Testis (tissue), 2 donors: ENCODE data around the gene LPAR1.

Source experiments
- POLR2A ChIP-seq: fragments of 450-650 bp; IDR thresholded peaks from one replicate; pipeline ENCODE4 v1.6.1; 2017; ENCODE audit warnings: antibody characterized with exemption, mild to moderate bottlenecking, moderate library complexity
- TF ChIP-seq, protein P1 (sequence below), 3 experiments: fragments of 450-650 bp in 2 of 3; fragments of 200-600 bp in 1 of 3; sonication (generic) in 1 of 3; IDR thresholded peaks; one replicate each; pipeline ENCODE4 v1.5.1; 2016 to 2019; ENCODE audit warnings: antibody characterized with exemption in 3 of 3, mild to moderate bottlenecking in 2 of 3, moderate library complexity in 1 of 3

DNA sequence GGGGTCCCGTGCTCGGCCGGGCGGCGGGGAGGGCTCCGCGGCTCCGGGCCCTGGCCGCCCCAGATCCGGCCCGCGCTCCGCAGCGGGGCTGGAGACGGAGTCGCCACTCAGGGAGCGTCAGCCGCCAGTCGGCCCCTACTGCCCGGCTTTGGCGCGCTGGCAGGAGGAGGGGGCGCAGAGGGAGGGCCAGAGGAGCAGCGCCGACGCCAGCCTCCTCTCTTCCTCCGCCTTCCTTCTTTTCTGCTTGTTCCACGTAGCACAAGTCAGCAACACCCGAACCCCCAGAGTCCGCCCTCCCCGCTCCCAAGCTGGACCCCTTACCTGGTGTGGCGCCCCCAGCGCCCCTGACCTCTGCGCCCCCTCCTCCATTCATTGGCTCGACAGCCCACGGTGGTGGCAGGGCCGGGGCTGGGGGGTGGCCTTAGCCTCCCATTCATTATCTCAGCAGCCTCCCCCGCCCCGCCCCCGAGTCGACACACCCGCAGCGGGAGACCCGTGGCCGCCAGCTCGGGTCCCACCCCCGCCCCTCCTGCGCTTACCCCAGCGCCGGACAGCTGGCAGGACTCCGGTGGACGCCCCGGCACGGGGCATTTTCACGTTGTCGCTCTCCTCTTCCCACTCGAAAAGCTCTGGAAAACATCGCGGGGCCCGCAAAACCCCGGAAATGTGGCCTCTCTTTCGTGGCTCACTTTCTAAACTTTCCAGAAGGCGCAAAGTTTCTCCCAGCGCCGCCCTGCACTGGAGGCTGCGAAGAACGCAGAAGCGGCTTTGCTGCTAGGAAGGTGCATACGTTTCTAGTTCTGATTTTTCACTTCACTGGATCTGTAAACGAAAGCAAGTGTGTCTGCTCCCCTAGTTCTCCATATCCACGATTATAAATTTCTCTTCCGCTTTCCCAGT is at the start of gene LPAR1:
- TF ChIP-seq, protein P1, sequence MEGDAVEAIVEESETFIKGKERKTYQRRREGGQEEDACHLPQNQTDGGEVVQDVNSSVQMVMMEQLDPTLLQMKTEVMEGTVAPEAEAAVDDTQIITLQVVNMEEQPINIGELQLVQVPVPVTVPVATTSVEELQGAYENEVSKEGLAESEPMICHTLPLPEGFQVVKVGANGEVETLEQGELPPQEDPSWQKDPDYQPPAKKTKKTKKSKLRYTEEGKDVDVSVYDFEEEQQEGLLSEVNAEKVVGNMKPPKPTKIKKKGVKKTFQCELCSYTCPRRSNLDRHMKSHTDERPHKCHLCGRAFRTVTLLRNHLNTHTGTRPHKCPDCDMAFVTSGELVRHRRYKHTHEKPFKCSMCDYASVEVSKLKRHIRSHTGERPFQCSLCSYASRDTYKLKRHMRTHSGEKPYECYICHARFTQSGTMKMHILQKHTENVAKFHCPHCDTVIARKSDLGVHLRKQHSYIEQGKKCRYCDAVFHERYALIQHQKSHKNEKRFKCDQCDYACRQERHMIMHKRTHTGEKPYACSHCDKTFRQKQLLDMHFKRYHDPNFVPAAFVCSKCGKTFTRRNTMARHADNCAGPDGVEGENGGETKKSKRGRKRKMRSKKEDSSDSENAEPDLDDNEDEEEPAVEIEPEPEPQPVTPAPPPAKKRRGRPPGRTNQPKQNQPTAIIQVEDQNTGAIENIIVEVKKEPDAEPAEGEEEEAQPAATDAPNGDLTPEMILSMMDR (IDR thresholded peaks at IDR 0.05), result no peak
- TF ChIP-seq POLR2A, result no peak
